Activated effector memory CD4-positive, alpha-beta T cell treated with Interleukin-2 at 50 U/mL for 16 hours (primary cell): ENCODE measurements around the gene EPHB4.
"Not testable (repeated sequence)": the region's sequence is repeated elsewhere in the genome, so short reads cannot be mapped to it uniquely, and the experiment has no call there.

Experiments used
- DNase-seq: peaks from one replicate; pipeline ENCODE4 v3.0.0-alpha.2; 2020

Gene EPHB4

GRCh38 chr7:100783804-100784203 lies 43.5 kb downstream of the EPHB4 start:
- DNase-seq = no peak

GRCh38 chr7:100781255-100781654 lies 46.1 kb downstream of the EPHB4 start:
- no peak for DNase-seq

GRCh38 chr7:100779359-100779758 lies 48.0 kb downstream of the EPHB4 start:
- DNase-seq = no peak

- DNase-seq = no peak
Measured at GRCh38 chr7:100778061-100778621, 49.2 kb downstream of the EPHB4 start.

- no peak for DNase-seq
Measured at GRCh38 chr7:100773491-100773890, 53.8 kb downstream of the EPHB4 start.

- no peak for DNase-seq
Measured at GRCh38 chr7:100768784-100769183, 58.5 kb downstream of the EPHB4 start.

GRCh38 chr7:100765250-100765649 lies 62.1 kb downstream of the EPHB4 start:
- no peak for DNase-seq

GRCh38 chr7:100764841-100765240 lies 62.5 kb downstream of the EPHB4 start:
- no peak for DNase-seq

GRCh38 chr7:100763556-100764140 lies 63.7 kb downstream of the EPHB4 start:
- DNase-seq = no peak

- DNase-seq = not testable (repeated sequence)
Measured at GRCh38 chr7:100762841-100763240, 64.5 kb downstream of the EPHB4 start.

- no peak for DNase-seq
Measured at GRCh38 chr7:100759357-100760171, 67.8 kb downstream of the EPHB4 start.

- DNase-seq = no peak
Measured at GRCh38 chr7:100753750-100754149, 73.6 kb downstream of the EPHB4 start.

- DNase-seq = no peak
Measured at GRCh38 chr7:100752994-100753393, 74.3 kb downstream of the EPHB4 start.
